Measurements from ENCODE around the gene MAP3K13. TPM values are rescaled to one million over a fixed set of nuclear protein-coding genes. Genes with fewer than 3 reads are reported as not detected.

MAP3K13 gene
- total RNA-seq, 1 experiment from 2014 or later = 24.4 TPM

- TF ChIP-seq, protein P1, sequence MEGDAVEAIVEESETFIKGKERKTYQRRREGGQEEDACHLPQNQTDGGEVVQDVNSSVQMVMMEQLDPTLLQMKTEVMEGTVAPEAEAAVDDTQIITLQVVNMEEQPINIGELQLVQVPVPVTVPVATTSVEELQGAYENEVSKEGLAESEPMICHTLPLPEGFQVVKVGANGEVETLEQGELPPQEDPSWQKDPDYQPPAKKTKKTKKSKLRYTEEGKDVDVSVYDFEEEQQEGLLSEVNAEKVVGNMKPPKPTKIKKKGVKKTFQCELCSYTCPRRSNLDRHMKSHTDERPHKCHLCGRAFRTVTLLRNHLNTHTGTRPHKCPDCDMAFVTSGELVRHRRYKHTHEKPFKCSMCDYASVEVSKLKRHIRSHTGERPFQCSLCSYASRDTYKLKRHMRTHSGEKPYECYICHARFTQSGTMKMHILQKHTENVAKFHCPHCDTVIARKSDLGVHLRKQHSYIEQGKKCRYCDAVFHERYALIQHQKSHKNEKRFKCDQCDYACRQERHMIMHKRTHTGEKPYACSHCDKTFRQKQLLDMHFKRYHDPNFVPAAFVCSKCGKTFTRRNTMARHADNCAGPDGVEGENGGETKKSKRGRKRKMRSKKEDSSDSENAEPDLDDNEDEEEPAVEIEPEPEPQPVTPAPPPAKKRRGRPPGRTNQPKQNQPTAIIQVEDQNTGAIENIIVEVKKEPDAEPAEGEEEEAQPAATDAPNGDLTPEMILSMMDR (conservative IDR thresholded peaks at IDR 0.05; ENCODE audit: low read depth, low read length) = no peak
- TF ChIP-seq EZH2phosphoT487 (IDR thresholded peaks at IDR 0.05; ENCODE audit: borderline replicate concordance, low read length) (no peak), EZH2 (IDR thresholded peaks at IDR 0.05; ENCODE audit: low read length, unreplicated experiment) (no peak)
- CTCF ChIA-PET = no interaction called here
- H3F3A ChIP-seq (ENCODE audit: low read length, unreplicated experiment) = no peaks in the 10 kb centered on the region
Observed at GRCh38 chr3:185325946-185326791, 36.8 kb upstream of the MAP3K13 start.

DNA sequence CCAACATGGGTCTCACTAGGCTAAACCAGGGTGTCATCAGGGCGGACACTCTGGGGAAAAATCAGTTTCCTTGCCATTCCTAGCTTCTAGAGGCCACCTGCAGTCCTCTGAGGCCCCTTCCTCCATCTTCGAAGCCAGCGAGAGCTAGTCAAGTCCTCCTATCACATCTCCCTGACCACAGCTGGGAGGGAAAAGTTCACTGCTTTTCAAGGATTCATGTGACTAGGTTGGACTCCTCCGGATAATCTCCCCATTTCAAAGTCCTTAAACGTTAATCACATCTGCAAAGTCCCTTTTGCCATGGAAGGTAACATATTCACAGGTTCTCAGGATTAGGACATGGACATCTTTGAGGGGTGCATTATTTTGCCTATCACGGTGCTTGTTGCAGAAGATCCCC lies 35.9 kb upstream of the MAP3K13 start:
- H3K4me2 ChIP-seq (ENCODE audit: low read length) = no peak overlapping the region
- H3K4me3 ChIP-seq (ENCODE audit: low read length) = no peak overlapping the region
- no peak overlapping the region for H3K27ac ChIP-seq (ENCODE audit: low read length)
- no peaks in the 10 kb centered on the region for H3K36me3 ChIP-seq (ENCODE audit: low read depth, low read length)
- ATAC-seq (no peak), DNase-seq (no peak)
- H3K9me2 ChIP-seq (replicated peaks; ENCODE audit: low read length) = no peaks in the 10 kb centered on the region
- peaks cover 21% of the 10 kb centered on the region for H3K4me1 ChIP-seq (ENCODE audit: insufficient read depth, low read length)
- TF ChIP-seq EZH2 (IDR thresholded peaks at IDR 0.05; ENCODE audit: low read length, unreplicated experiment) = no peak
- no peak for TF ChIP-seq EZH2phosphoT487 (IDR thresholded peaks at IDR 0.05; ENCODE audit: borderline replicate concordance, low read length)
- TF ChIP-seq, protein P1 (conservative IDR thresholded peaks at IDR 0.05; ENCODE audit: low read depth, low read length) = no peak
- no peak overlapping the region for H2AFZ ChIP-seq (ENCODE audit: low read length)
- H3K9me3 ChIP-seq (ENCODE audit: low read length) = no peaks in the 10 kb centered on the region
- CTCF ChIA-PET = no interaction called here
- H3K79me2 ChIP-seq (ENCODE audit: low read length) = no peaks in the 10 kb centered on the region
- intact Hi-C loops (cut with micrococcal nuclease) = no loop called here
- no peaks in the 10 kb centered on the region for H3K27me3 ChIP-seq (ENCODE audit: low read length)
- no peaks in the 10 kb centered on the region for H4K20me1 ChIP-seq (ENCODE audit: low read length)
- BruUV-seq (replicated peaks) = no TSS peak
- no peak overlapping the region for H3K9ac ChIP-seq (ENCODE audit: low read length)
- H3F3A ChIP-seq (ENCODE audit: low read length, unreplicated experiment) = peaks cover 7% of the 10 kb centered on the region
- POLR2A ChIA-PET (ENCODE audit: unreplicated experiment) = interaction anchor here (0.6 kb wide), 1 partner anchor 27 kb away, joined by 4 read pairs; no protein-coding TSS in a partner anchor

More at GRCh38 chr3:185325946-185326791, 36.8 kb upstream of the MAP3K13 start:
- Histone ChIP-seq H3K36me3 (ENCODE audit: low read depth, low read length) (no peaks in the 10 kb centered on the region), H3K27ac (ENCODE audit: low read length) (no peak overlapping the region), H3K79me2 (ENCODE audit: low read length) (no peaks in the 10 kb centered on the region), H3K9me3 (ENCODE audit: low read length) (no peaks in the 10 kb centered on the region), H3K4me1 (ENCODE audit: insufficient read depth, low read length) (peaks cover 12% of the 10 kb centered on the region), H3K9me2 (replicated peaks; ENCODE audit: low read length) (no peaks in the 10 kb centered on the region), H2AFZ (ENCODE audit: low read length) (no peak overlapping the region), H3K9ac (ENCODE audit: low read length) (no peak overlapping the region), H4K20me1 (ENCODE audit: low read length) (no peaks in the 10 kb centered on the region), H3K27me3 (ENCODE audit: low read length) (no peaks in the 10 kb centered on the region), H3K4me2 (ENCODE audit: low read length) (no peak overlapping the region), H3K4me3 (ENCODE audit: low read length) (no peak overlapping the region)
- intact Hi-C loops (cut with micrococcal nuclease) = no loop called here
- DNase-seq (no peak), ATAC-seq (no peak)
- POLR2A ChIA-PET (ENCODE audit: unreplicated experiment) = interaction anchor here (0.5 to 0.6 kb wide), 3 partner anchors 17 to 1428 kb away, joined by 3 to 4 read pairs (median 3); no protein-coding TSS in a partner anchor
- no TSS peak for BruUV-seq (replicated peaks)
